Astrocyte of the spinal cord (primary cell): ENCODE results near the gene NRAP.
A peak's percentile ranks its signal among the peaks of the same experiment; 100 is the strongest.

Experiments
- DNase-seq: peaks from one replicate; pipeline ENCODE4 v3.0.0; 2011; ENCODE audit warnings: low read depth, low spot score
- H3K4me3 ChIP-seq: 2 replicates; pipeline ENCODE4 v1.5.1; 2011; ENCODE audit warnings: low read depth, mild to moderate bottlenecking, low read length, moderate library complexity
- CTCF ChIP-seq: IDR thresholded peaks from 2 replicates; pipeline ENCODE4 v1.5.1; 2012; ENCODE audit warnings: low read depth, mild to moderate bottlenecking, low read length, inconsistent platforms
- in situ Hi-C: cut with HindIII; loops from 2 replicates; pipeline ENCODE4 v1.10.0; 2017; ENCODE audit warnings: low sequenced_read_pairs

NRAP gene

GRCh38 chr10:113544392-113544791 is 119.4 kb downstream of the NRAP start:
- TF ChIP-seq CTCF: no peak
- DNase-seq: no peak
- H3K4me3 ChIP-seq: no peak overlapping the region
- in situ Hi-C loops: no loop called here

DNA sequence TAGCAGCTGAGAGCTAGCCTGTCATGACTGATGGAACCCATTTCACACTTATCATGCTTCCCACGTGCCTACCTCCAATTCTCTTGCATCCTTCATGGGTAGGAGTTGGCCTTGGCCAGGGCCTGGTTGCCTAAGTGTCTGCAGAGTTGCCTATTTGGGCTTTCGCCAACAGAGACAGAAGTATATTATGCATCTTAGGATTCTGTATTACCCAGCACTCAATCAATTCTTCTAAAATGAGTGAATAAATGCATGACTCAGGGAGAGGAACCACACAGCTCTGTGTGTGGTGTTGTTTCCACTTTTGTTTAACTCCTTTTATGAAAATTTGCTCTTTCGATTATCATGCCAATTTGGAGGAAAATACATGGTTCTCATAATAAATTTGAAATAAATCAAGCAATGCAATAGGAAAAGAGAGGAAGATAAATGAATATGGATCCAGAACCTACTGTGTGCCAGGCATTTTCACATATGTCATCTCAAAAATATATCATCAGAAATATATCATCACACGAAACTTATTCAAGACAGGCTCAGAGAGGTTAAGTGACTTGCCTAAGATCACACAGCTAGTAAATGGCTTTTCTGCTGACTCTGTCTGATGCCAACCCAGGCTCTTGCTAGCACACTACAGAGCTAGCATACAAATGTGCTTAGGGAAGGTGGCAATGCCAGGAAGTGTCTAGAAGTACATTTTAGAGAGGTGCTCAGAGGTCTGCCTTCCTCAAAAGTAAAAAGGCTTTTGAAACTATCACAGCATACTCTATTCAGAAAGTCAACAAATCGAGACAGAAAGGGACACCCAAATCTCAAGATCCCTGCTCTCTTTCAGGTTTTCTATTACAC is 120.5 kb downstream of the NRAP start:
- in situ Hi-C loops: no loop called here
- H3K4me3 ChIP-seq: no peak overlapping the region
- DNase-seq: no peak
- no peak for TF ChIP-seq CTCF

DNA sequence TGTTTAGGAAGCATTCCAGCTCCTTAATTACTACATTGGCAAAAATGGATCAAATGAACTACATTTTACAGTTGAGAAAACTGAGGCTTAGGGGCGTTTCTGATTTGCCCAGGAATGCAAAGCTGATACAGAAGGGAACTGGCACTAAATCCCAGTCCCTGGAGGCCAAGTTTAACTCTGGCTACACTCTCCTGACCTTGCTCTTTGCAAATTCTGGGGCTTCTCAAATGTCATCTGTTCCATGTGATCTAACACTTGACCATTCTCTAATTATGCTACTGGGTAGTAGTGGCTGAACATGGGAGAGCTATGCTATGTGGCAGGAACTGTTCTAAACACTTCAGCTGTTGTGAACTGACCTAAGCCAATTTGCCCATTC is 122.3 kb downstream of the NRAP start:
- no peak overlapping the region for H3K4me3 ChIP-seq
- no peak for DNase-seq
- in situ Hi-C loops: no loop called here
- no peak for TF ChIP-seq CTCF

DNA sequence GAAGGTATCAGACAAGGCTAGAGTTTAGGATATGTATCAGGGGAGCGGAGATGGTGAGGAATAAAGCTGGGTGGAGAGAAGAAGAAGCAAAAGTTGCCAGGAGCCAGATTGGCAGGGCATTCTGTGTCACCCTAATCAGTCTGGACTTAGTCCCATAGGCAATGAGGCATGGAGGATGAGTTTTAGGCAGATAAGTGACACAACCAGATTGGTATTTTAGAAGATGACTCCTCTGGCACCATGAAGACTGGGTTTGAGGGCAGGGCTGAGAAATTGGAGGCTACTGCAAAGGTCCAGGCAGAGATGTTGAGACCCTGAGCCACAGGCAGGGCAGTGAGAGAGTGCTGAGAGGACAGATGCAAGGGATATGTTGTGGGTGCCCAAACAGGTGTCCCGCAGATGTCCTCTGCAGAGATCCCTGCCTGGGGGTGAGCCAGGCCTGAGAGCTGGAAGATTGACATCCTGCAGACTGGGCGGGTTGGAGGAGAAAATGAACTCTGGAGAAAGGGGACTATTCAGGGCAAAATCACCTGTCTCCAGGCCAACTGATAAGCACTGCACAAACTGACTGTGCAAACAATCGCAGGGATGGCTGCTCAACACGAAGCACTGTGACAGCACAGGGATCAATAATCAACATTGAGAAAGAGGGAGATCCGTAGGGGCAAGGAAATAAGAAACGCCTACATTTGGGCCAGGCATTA is 122.8 kb downstream of the NRAP start:
- TF ChIP-seq CTCF: no peak
- in situ Hi-C loops: no loop called here
- DNase-seq: no peak
- H3K4me3 ChIP-seq: no peak overlapping the region

DNA sequence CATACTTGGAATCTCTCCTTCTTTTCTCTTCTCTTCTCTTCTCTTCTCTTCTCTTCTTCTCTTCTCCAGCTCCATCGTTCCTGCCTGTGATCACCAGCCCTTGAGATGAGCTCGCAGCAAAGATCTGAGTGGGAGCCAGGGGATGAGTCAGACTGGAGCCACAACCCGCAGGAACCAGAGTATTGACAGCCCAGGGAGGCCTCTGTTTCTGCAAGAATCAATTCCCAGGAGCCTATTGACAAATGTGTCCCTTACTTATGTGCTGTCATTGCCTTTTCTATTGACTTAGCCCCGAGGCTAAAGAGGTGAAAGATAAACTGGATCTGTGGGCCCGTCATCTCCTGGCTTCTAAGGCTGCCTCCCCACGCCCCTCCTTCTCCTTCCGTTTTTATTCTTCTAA is 124.1 kb downstream of the NRAP start:
- DNase-seq: peak; percentile 24
- in situ Hi-C loops: no loop called here
- H3K4me3 ChIP-seq: no peak overlapping the region
- TF ChIP-seq CTCF: no peak
